Neural crest cell (in vitro differentiated cells): ENCODE results near the gene TICRR. TPM values are rescaled to one million over a fixed set of nuclear protein-coding genes. Genes with fewer than 3 reads are reported as not detected.

Experiments used
- DNase-seq: peaks from one replicate; pipeline ENCODE4 v3.0.0; 2021; ENCODE audit warnings: low read depth, mixed read lengths, low spot score
- H3K27ac Mint-ChIP-seq: one replicate; pipeline ENCODE4 v1.8.0; 2021; ENCODE audit warnings: mild to moderate bottlenecking, mixed read lengths; ENCODE audit not compliant: unreplicated experiment
- H3K27me3 Mint-ChIP-seq: 2 replicates; pipeline ENCODE4 v1.8.0; 2021; ENCODE audit warnings: low read depth, mild to moderate bottlenecking, mixed read lengths
- H3K36me3 Mint-ChIP-seq: 2 replicates; pipeline ENCODE4 v1.8.0; 2021; ENCODE audit warnings: low read depth, mild to moderate bottlenecking, mixed read lengths
- H3K4me1 Mint-ChIP-seq: 2 replicates; pipeline ENCODE4 v1.8.0; 2021; ENCODE audit warnings: mixed read lengths
- H3K4me3 Mint-ChIP-seq: one replicate; pipeline ENCODE4 v1.8.0; 2021; ENCODE audit warnings: mild to moderate bottlenecking, mixed read lengths
- H3K9me3 Mint-ChIP-seq: 2 replicates; pipeline ENCODE4 v1.8.0; 2021; ENCODE audit warnings: mixed read lengths
- CTCF ChIP-seq: fragments of 200-600 bp; sonication (generic); conservative IDR thresholded peaks from 2 replicates; pipeline ENCODE4 v1.5.0; 2021; ENCODE audit warnings: antibody characterized with exemption, mild to moderate bottlenecking
- long read RNA-seq: library from polyadenylated mRNA; unstranded; transcript quantifications from one replicate; pipeline ENCODE4 v2.0.0, GENCODE V29; 2020
- total RNA-seq: library from RNA; stranded (reverse); gene quantifications from 2 replicates; pipeline ENCODE4 v1.2.1, GENCODE V29; 2021

TICRR gene
- total RNA-seq = 43.0 and 44.9 TPM in 2 replicates
- long read RNA-seq, partial matches to known transcripts = 7 of 10 reads
- long read RNA-seq, other reads (novel, unspliced or antisense) = 3 of 10 reads

GRCh38 chr15:89575146-89575655, at the start of gene TICRR:
Gene TICRR, plus strand, starts transcription at chr15:89575469. Its CDS starts 118 bp downstream, at chr15:89575587.
- Mint-ChIP-seq H3K4me1 (peaks cover 40% of the 10 kb centered on the region), H3K9me3 (no peaks in the 10 kb centered on the region), H3K4me3 (peak within 1 kb of the TSS; percentile 91), H3K27me3 (no peaks in the 10 kb centered on the region), H3K36me3 (peaks cover 8% of the 10 kb centered on the region), H3K27ac (peak within 1 kb of the TSS; percentile 58)
- peak; percentile 92 for DNase-seq
- no peak for TF ChIP-seq CTCF

GRCh38 chr15:89526181-89526580, 49.1 kb upstream of the TICRR start:
- no peak for DNase-seq
- no peak for TF ChIP-seq CTCF
- Mint-ChIP-seq H3K9me3 (no peaks in the 10 kb centered on the region), H3K27ac (no peak overlapping the region), H3K27me3 (peaks cover 12% of the 10 kb centered on the region), H3K36me3 (no peaks in the 10 kb centered on the region), H3K4me1 (no peaks in the 10 kb centered on the region), H3K4me3 (no peak overlapping the region)

GRCh38 chr15:89526601-89527441, 48.4 kb upstream of the TICRR start:
- DNase-seq = no peak
- TF ChIP-seq CTCF = no peak
- no peaks in the 10 kb centered on the region for H3K4me1 Mint-ChIP-seq
- no peaks in the 10 kb centered on the region for H3K36me3 Mint-ChIP-seq
- no peaks in the 10 kb centered on the region for H3K9me3 Mint-ChIP-seq
- no peak overlapping the region for H3K4me3 Mint-ChIP-seq
- peaks cover 10% of the 10 kb centered on the region for H3K27me3 Mint-ChIP-seq
- H3K27ac Mint-ChIP-seq = no peak overlapping the region

GRCh38 chr15:89528757-89529352, 46.4 kb upstream of the TICRR start:
- no peak for DNase-seq
- Mint-ChIP-seq H3K36me3 (peaks cover under 1% of the 10 kb centered on the region), H3K9me3 (peaks cover under 1% of the 10 kb centered on the region), H3K4me3 (no peak overlapping the region), H3K27ac (no peak overlapping the region), H3K27me3 (no peaks in the 10 kb centered on the region), H3K4me1 (no peaks in the 10 kb centered on the region)
- no peak for TF ChIP-seq CTCF

- peaks cover 3% of the 10 kb centered on the region for H3K36me3 Mint-ChIP-seq
- H3K27ac Mint-ChIP-seq = no peak overlapping the region
- H3K9me3 Mint-ChIP-seq = peaks cover 6% of the 10 kb centered on the region
- no peaks in the 10 kb centered on the region for H3K4me1 Mint-ChIP-seq
- no peak for TF ChIP-seq CTCF
- no peak for DNase-seq
- peaks cover 10% of the 10 kb centered on the region for H3K27me3 Mint-ChIP-seq
- H3K4me3 Mint-ChIP-seq = no peak overlapping the region
These were observed 44.3 kb upstream of the TICRR start for GRCh38 chr15:89530976-89531375.
